ENCODE data around the gene CPM. TPM values are rescaled to one million over a fixed set of nuclear protein-coding genes. Genes with fewer than 3 reads are reported as not detected.

The CPM gene
- total and polyA plus RNA-seq, 2 donors (not counting 3 experiments of a cell fraction or from before 2014, with no cell fraction given), result not detected

- POLR2A ChIA-PET, result no interaction called here
- no peak for FAIRE-seq
- dilution Hi-C loops (cut with MboI; ENCODE audit: extremely low pct_ligation_motif_present, low sequenced_read_pairs), result no loop called here
Measured at GRCh38 chr12:68882251-68882964, 50.6 kb downstream of the CPM start.

More at GRCh38 chr12:68882251-68882964, 50.6 kb downstream of the CPM start:
- H3K4me1 ChIP-seq (ENCODE audit: control insufficient read depth, extremely low read depth, insufficient read depth, low read length), result no peaks in the 10 kb centered on the region
- H3K9me1 ChIP-seq (replicated peaks; ENCODE audit: control insufficient read depth, extremely low read depth, insufficient read depth, low read length), result no peaks in the 10 kb centered on the region
- no peaks in the 10 kb centered on the region for H3K79me2 ChIP-seq (ENCODE audit: control insufficient read depth, insufficient read depth, low read length)
- TF ChIP-seq POLR2AphosphoS5 (IDR thresholded peaks at IDR 0.05; ENCODE audit: insufficient read depth, low read depth, low read length) (no peak), EZH2 (IDR thresholded peaks at IDR 0.05; ENCODE audit: borderline replicate concordance, low read depth, low read length, severe bottlenecking) (no peak), CTCF (IDR thresholded peaks at IDR 0.05; ENCODE audit: extremely low read depth in 1 of 2, insufficient read depth in 1 of 2, low read depth in 1 of 2, low read length in 2 of 2) (no peak), JUN (IDR thresholded peaks at IDR 0.05; ENCODE audit: borderline replicate concordance, insufficient read depth, insufficient read length, low read depth) (no peak), GATA2 (IDR thresholded peaks at IDR 0.05; ENCODE audit: insufficient read depth, insufficient read length, low read depth, low read length) (no peak), MAX (IDR thresholded peaks at IDR 0.05; ENCODE audit: insufficient read depth, insufficient read length) (no peak), FOS (IDR thresholded peaks at IDR 0.05; ENCODE audit: borderline replicate concordance, insufficient read depth, low read length) (no peak), MYC (IDR thresholded peaks at IDR 0.05; ENCODE audit: low read depth, low read length) (no peak), POLR2A (IDR thresholded peaks at IDR 0.05; ENCODE audit: low read depth, low read length) (no peak)
- no peak overlapping the region for H3K27ac ChIP-seq (ENCODE audit: insufficient read depth, low read depth, low read length)
- no peak overlapping the region for H3K4me3 ChIP-seq (replicated peaks in 1 of 3; ENCODE audit: insufficient read depth in 1 of 3, low read depth in 1 of 3, low read length in 3 of 3)
- H2AFZ ChIP-seq (ENCODE audit: low read depth, low read length), result no peak overlapping the region
- CTCF ChIA-PET, result no interaction called here
- no peak overlapping the region for H3K4me2 ChIP-seq (ENCODE audit: insufficient read depth, low read length)
- no peaks in the 10 kb centered on the region for H3K36me3 ChIP-seq (ENCODE audit: control insufficient read depth in 2 of 2, extremely low read depth in 1 of 2, insufficient read depth in 2 of 2, low read length in 2 of 2)
- peaks cover 4 to 9% of the 10 kb centered on the region in 2 experiments for H3K27me3 ChIP-seq (ENCODE audit: control insufficient read depth in 2 of 2, insufficient read depth in 2 of 2, low read length in 2 of 2)
- no peaks in the 10 kb centered on the region for H4K20me1 ChIP-seq (replicated peaks; ENCODE audit: control insufficient read depth, extremely low read depth, insufficient read depth, low read length)
- no peaks in the 10 kb centered on the region for H3K9me3 ChIP-seq (replicated peaks; ENCODE audit: control insufficient read depth, insufficient read depth, low read length)
- DNase-seq (ENCODE audit: low read depth, low spot score), result no peak
- no peak overlapping the region for H3K9ac ChIP-seq (replicated peaks; ENCODE audit: extremely low read depth, insufficient read depth, low read length)
- BruUV-seq (replicated peaks), result no TSS peak
- intact Hi-C loops (cut with micrococcal nuclease), result no loop called here
